PC-9 (cell line): ENCODE results near the gene ACP4. TPM values are rescaled to one million over a fixed set of nuclear protein-coding genes. Genes with fewer than 3 reads are reported as not detected.

Experiments
- BruUV-seq: library from RNA; stranded (reverse); fragments of 400-500 nt; replicated peaks from 2 replicates; lab custom pipeline; 2021; lab: Mats Ljungman, UMichigan
- CTCF ChIA-PET: fragments of 300-600 bp; sonication (Branson Sonifier 250); formaldehyde crosslinking; loops from one replicate; lab custom pipeline; 2022; ENCODE audit warnings: antibody characterized with exemption; lab: Charles Lee
- POLR2A ChIA-PET: fragments of 300-600 bp; sonication (Branson Sonifier 250); formaldehyde crosslinking; loops from one replicate; lab custom pipeline; 2022; ENCODE audit warnings: antibody characterized with exemption; ENCODE audit not compliant: unreplicated experiment; lab: Charles Lee
- DNase-seq, 2 experiments: peaks; one replicate each; pipeline versions ENCODE4 v3.0.0 to v3.0.0-alpha.2; 2015 to 2022; ENCODE audit warnings: mixed read lengths in 1 of 2
- H2AFZ ChIP-seq: fragments of 200-600 bp; sonication (generic); 2 replicates; pipeline ENCODE4 v1.8.1; 2017; ENCODE audit warnings: antibody characterized with exemption
- H3F3A ChIP-seq: fragments of 200-600 bp; sonication (generic); 2 replicates; pipeline ENCODE4 v1.8.1; 2017; ENCODE audit warnings: antibody characterized with exemption, mild to moderate bottlenecking, low read depth; ENCODE audit not compliant: insufficient read depth
- H3K27ac ChIP-seq: fragments of 200-600 bp; sonication (generic); 2 replicates; pipeline ENCODE4 v1.6.1; 2016; ENCODE audit warnings: mixed run types
- H3K27me3 ChIP-seq: fragments of 200-600 bp; sonication (generic); 2 replicates; pipeline ENCODE4 v1.6.1; 2016; ENCODE audit warnings: low read depth, mixed run types; ENCODE audit not compliant: insufficient read depth
- H3K36me3 ChIP-seq: fragments of 200-600 bp; sonication (generic); 2 replicates; pipeline ENCODE4 v1.6.1; 2016; ENCODE audit warnings: low read depth, mixed run types
- H3K4me1 ChIP-seq: fragments of 200-600 bp; sonication (generic); replicated peaks from 2 replicates; pipeline ENCODE4 v1.6.1; 2016; ENCODE audit warnings: mixed run types; ENCODE audit not compliant: insufficient read depth
- H3K4me2 ChIP-seq: fragments of 200-600 bp; sonication (generic); 2 replicates; pipeline ENCODE4 v1.6.1; 2017; ENCODE audit warnings: mixed run types
- H3K4me3 ChIP-seq: fragments of 200-600 bp; sonication (generic); 2 replicates; pipeline ENCODE4 v1.6.1; 2016; ENCODE audit warnings: mixed run types
- H3K79me2 ChIP-seq: fragments of 200-600 bp; sonication (generic); 2 replicates; pipeline ENCODE4 v1.6.1; 2017; ENCODE audit warnings: low read depth, mixed run types
- H3K9me2 ChIP-seq: fragments of 200-600 bp; sonication (generic); 2 replicates; pipeline ENCODE4 v1.8.1; 2017; ENCODE audit warnings: mild to moderate bottlenecking; ENCODE audit not compliant: insufficient read depth
- H3K9me3 ChIP-seq: fragments of 200-600 bp; sonication (generic); 2 replicates; pipeline ENCODE4 v1.8.1; 2016; ENCODE audit warnings: low read depth; ENCODE audit not compliant: insufficient read depth
- H4K20me1 ChIP-seq: fragments of 200-600 bp; sonication (generic); 2 replicates; pipeline ENCODE4 v1.8.1; 2017; ENCODE audit not compliant: insufficient read depth
- CTCF ChIP-seq: fragments of 200-600 bp; sonication (generic); conservative IDR thresholded peaks from 2 replicates; pipeline ENCODE4 v1.6.1; 2017; ENCODE audit warnings: mixed run types, antibody characterized with exemption, mild to moderate bottlenecking, moderate library complexity
- EZH2 ChIP-seq: fragments of 200-600 bp; sonication (generic); IDR thresholded peaks from 2 replicates; pipeline ENCODE4 v1.8.0; 2017; ENCODE audit warnings: antibody characterized with exemption, low read depth
- intact Hi-C: fragments of 100-400 bp; cut with micrococcal nuclease; formaldehyde crosslinking; loops from one replicate; pipeline ENCODE4 v1.10.0; 2022; ENCODE audit not compliant: unreplicated experiment
- total RNA-seq: library from RNA; stranded (reverse); gene quantifications from 2 replicates; pipeline ENCODE4 v1.2.3, GENCODE V29; 2021

ACP4 gene
- total RNA-seq, 1 experiment from 2014 or later, result not detected

GRCh38 chr19:50829801-50830200, 39.6 kb downstream of the ACP4 start:
- H3K4me3 ChIP-seq, result no peak overlapping the region
- H3K4me2 ChIP-seq, result no peak overlapping the region
- H4K20me1 ChIP-seq, result no peaks in the 10 kb centered on the region
- H2AFZ ChIP-seq, result no peak overlapping the region
- no peaks in the 10 kb centered on the region for H3K9me2 ChIP-seq
- BruUV-seq, result no TSS peak
- DNase-seq, result no peak
- H3K4me1 ChIP-seq, result peaks cover 7% of the 10 kb centered on the region; the same call in 1 of the 2 replicates
- no peak overlapping the region for H3K27ac ChIP-seq
- no peaks in the 10 kb centered on the region for H3K9me3 ChIP-seq
- ChIA-PET POLR2A (no interaction called here), CTCF (no interaction called here)
- no peaks in the 10 kb centered on the region; the same call in 1 of the 2 replicates for H3F3A ChIP-seq
- H3K36me3 ChIP-seq, result no peaks in the 10 kb centered on the region
- no peak for TF ChIP-seq EZH2
- no peak for TF ChIP-seq CTCF
- intact Hi-C loops, result no loop called here
- no peaks in the 10 kb centered on the region for H3K79me2 ChIP-seq
- peaks cover 54% of the 10 kb centered on the region for H3K27me3 ChIP-seq

- Histone ChIP-seq H3K79me2 (no peaks in the 10 kb centered on the region), H3K27ac (no peak overlapping the region), H2AFZ (no peak overlapping the region), H3K4me3 (no peak overlapping the region), H3F3A (no peaks in the 10 kb centered on the region; the same call in 1 of the 2 replicates), H4K20me1 (no peaks in the 10 kb centered on the region), H3K4me1 (peaks cover 12% of the 10 kb centered on the region; the same call in 1 of the 2 replicates), H3K9me3 (no peaks in the 10 kb centered on the region), H3K36me3 (no peaks in the 10 kb centered on the region), H3K4me2 (no peak overlapping the region), H3K27me3 (peaks cover 48% of the 10 kb centered on the region), H3K9me2 (no peaks in the 10 kb centered on the region)
- TF ChIP-seq EZH2, result no peak
- TF ChIP-seq CTCF, result no peak
- POLR2A ChIA-PET, result no interaction called here
- DNase-seq, result peak; percentile 21 to 51
- BruUV-seq, result no TSS peak
- intact Hi-C loops, result no loop called here
- CTCF ChIA-PET, result no interaction called here
These were observed 40.2 kb downstream of the ACP4 start for GRCh38 chr19:50830266-50831025.

GRCh38 chr19:50831026-50831396, 40.8 kb downstream of the ACP4 start:
- Histone ChIP-seq H3K27ac (no peak overlapping the region), H3K4me3 (no peak overlapping the region), H3K9me2 (no peaks in the 10 kb centered on the region), H3F3A (no peaks in the 10 kb centered on the region; the same call in 1 of the 2 replicates), H3K9me3 (no peaks in the 10 kb centered on the region), H3K79me2 (no peaks in the 10 kb centered on the region), H4K20me1 (no peaks in the 10 kb centered on the region), H3K4me1 (peaks cover 12% of the 10 kb centered on the region; the same call in 1 of the 2 replicates), H3K36me3 (no peaks in the 10 kb centered on the region), H3K4me2 (no peak overlapping the region), H2AFZ (no peak overlapping the region), H3K27me3 (peaks cover 42% of the 10 kb centered on the region)
- ChIA-PET CTCF (no interaction called here), POLR2A (no interaction called here)
- intact Hi-C loops, result no loop called here
- no peak for DNase-seq
- no TSS peak for BruUV-seq
- no peak for TF ChIP-seq EZH2
- no peak for TF ChIP-seq CTCF
